Amygdala (tissue), 56 donors: ENCODE measurements around the gene LCLAT1.
"Not testable (repeated sequence)": the region's sequence is repeated elsewhere in the genome, so short reads cannot be mapped to it uniquely, and the experiment has no call there.

Source experiments
- DNase-seq, 56 donors: peaks; one replicate each; lab custom pipeline; 2025; lab: John Stamatoyannopoulos, UW

LCLAT1 gene

DNA sequence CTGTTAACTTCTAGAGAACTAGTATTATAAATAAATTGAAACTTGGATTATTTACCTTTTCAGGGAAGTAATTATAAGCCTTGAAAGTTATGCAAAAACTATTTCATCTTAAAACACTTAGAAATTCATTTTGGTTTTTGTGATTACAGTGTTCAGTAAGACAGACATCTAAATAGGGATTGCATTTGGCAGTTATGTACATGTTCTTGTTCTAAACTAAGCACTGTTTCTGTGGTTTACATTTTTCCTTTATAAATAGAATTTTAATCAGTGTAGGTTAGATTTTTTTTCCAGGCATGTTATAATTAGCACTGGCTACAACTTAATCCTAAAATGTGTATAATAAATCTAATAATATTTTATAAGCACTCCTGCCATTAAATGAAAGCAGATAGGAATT is 35.0 kb downstream of the LCLAT1 start:
- DNase-seq = no peak

DNA sequence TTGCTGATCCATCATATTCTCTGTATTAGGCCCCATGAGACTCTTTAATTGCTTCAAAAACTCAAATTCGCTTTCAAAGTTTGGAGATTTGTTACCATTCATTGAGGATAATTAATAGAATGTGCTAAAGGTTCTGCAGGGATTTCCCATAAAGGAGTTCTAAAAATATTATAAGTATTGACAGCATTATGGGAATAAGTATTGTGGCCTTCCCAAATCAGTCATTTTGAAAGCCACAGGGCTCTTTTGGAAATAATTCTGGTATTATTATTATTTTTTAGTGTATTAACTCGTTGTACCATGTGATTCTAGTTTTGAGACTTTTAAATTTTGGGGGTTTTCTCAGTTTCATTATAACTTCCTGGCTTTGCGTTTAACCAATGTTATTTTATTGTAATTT is 37.1 kb downstream of the LCLAT1 start:
- no peak for DNase-seq

DNA sequence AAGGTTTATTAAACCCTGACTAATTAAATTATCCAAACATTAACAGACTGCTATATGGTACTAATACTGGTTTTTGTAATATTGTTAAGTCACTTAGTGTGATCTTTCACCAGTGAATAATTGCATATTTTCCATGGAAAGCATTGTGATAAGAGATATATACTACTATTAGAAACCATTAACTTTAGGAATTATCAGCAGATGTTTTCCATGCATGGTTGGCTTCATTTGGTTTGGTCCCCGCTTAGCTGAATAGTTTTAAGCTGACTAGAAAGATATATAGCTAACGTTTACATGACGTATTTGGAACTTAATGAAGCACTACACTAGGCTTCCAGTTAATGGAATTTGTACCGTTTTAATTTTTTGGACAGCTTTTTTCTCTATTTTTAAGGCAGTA is 37.9 kb downstream of the LCLAT1 start:
- no peak for DNase-seq

DNA sequence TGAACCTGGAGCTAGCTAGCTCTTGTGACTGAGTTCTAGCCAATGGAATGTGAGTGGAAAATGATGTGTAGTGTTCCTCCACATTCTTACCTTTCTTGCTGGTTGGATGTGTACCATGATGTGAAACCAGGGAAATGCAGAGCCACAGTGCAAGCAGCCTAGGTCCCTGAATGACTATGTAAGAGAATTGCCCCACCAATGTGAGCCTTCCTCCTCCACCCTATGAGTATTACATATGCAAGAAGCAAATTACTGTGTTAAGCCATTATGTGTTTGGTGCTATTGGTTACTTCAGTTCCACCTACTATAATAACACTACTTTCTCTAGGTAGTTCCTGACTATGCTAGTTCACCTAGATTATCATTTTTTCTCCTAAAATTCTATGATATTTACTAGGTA is 39.6 kb downstream of the LCLAT1 start:
- no peak for DNase-seq

DNA sequence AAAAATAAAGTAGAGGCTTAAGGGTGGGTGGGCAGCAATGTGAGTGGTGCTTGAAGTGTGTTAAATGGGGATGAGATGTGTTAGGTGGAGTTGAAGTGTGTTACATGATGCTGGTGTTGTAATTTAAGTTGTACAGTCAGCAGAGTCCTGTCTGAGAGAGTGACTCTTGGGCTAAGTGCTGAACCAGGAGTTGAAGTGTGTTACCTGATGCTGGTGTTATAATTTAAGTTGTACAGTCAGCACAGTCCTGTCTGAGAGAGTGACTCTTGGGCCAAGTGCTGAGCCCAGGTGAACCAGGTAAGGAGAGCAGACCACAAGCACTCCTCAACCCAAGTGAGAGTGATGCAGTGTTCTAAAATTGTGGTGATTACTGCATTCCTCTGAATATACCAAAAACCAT is 40.6 kb downstream of the LCLAT1 start:
- no peak for DNase-seq

DNA sequence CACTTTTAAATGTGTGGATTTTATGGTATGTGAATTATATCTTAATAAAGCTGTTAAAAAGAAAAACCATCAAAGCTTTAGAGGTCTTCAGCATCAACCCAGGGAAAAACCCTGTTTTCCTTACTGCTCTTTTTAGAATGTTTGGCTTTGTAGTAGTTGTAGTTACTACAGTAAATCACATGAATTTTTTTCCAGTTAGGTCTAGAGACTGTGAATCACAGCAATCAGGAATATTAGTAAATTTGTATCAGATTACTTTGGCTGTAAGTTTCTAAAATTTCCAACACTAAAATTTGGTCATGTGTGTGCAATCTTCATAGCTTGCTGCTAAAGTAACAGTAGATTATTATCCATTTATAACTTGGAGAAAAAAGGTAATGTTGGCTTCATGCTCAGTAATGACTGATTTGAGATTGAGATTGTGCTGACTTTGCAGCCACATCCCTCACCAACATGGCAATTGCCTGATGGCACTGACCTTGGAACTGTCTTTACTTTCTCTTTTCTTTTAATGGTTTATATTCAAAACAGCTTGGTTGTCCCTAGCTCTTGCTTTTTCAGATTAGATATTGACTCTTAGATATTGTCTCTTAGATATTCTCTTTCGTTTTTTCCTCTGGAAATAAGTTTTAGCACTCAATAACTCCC is 41.1 kb downstream of the LCLAT1 start:
- no peak for DNase-seq

DNA sequence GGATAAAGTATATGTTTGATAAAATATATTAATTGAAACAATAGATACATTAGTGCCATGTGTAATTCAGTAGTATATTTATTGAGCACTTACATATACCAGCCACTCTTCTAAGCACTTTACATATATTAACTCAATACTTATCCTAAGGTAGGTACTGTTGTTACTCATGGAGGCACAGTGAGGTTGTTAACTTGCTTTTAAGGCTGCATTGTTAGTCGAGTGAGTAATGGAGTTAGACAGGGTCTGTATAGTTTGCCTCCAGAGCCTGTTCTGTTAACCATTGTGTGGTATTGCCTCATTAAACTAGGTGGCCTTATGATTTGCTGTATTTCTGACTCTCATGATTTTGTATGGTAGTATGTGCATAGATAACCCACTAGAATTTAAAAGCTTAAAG is 44.2 kb downstream of the LCLAT1 start:
- no peak for DNase-seq

DNA sequence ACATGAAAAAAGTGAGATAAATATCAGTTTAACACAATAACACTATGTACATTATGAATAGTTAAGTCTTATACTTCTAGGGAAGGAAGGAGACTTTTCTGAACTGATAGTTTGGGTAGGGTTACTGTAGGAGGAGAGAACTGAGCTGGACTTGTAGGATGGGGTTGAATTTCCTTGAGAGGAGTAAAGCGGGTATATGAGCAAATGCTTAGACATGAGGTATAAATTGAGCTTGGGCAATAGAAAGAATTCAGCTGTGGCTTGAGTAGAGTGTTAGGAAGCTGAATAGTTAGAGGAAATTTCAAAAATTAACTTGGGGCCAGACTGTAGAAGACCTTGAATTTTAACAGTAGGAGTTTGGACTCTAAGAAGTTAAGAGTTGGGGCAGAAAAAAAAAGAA is 45.1 kb downstream of the LCLAT1 start:
- no peak for DNase-seq

DNA sequence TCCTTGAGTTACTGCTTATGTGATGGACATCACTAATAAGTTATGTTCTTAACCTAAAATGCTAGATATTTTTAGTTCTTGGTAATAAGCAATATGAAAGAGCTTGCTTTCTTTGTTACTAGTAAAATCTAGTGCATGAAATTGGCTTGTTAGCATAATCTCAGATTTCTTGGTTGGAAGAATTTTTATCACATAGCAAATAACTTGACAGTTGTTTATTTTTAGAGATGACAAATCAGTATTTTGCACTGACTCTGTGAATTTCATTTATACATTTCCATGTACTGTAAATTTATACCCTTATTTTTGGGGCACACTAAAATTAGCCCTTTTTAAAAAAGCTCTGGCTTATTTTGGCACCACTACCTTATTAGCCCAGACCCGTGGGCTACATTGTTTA is 45.6 kb downstream of the LCLAT1 start:
- DNase-seq = no peak

DNA sequence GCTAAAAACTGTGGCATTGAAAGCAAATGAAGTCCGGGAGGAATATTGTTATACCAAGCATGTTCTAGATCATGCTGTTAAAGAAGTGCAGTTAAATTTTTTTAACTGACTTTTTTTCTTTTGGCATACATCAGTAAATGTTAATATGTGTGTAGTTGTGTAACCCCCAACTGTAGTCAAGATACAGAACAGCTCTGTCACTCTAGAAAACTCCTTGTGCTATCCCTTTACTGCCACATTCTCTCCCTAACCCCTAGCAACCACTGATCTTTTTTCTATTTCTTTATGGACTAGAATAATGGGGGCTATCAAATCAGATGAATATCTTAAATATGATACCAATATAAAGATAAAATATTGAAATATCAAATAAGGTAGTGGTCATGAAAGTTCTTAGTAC is 46.4 kb downstream of the LCLAT1 start:
- DNase-seq = no peak

DNA sequence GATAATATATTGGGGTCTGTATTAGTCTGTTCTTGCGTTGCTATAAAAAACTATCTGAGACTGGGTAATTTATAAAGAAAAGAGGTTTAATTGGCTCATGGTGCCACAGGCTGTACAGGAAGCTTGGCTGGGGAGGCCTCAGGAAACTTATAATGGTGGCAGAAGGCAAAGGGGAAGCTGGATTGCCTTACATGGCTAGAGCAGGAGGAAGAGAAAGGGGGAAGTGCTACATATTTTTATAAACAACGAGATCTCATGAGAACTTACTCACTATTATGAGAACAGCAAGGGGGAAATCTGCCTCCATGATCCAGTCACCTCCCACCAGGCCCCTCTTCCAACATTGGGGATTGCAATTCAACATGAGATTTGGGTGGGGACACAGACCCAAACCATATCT is 48.9 kb downstream of the LCLAT1 start:
- not testable (repeated sequence) for DNase-seq

DNA sequence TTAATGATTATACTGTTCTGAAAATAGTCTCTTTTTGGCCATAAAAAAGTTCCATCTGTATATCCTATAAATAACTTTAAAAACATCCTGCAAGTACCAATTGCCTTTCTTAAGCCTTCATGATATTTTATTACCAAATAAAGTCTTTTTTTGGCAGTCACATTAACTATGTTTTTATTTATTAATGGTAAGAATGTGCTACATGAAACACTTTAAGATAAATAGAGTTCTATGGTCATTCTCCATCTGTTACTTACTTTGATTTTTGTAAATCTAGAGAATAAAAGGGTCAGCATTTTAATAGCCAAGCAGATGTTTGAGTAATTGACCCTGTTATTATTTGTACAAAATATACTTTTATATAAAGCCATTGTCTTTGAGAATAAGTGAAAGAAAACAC is 52.6 kb downstream of the LCLAT1 start:
- DNase-seq = no peak

DNA sequence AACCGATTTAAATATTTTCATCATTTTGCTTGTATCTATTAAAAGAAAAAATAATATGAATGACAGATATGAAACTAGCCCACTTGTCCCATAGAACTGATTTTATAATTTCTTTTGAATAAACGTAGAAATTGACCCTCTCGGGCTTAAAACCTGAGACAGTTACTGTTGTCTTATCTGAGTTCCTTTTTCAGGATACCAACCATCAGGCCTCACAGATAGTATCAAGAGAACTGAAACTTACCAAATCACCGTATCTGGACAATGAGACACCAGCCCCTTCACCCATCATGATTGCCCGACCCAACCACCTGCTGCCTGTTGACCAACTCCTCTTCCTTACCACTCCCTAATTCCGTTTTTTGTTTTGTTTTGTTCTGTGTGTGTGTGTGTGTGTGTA is 53.7 kb downstream of the LCLAT1 start:
- no peak for DNase-seq

DNA sequence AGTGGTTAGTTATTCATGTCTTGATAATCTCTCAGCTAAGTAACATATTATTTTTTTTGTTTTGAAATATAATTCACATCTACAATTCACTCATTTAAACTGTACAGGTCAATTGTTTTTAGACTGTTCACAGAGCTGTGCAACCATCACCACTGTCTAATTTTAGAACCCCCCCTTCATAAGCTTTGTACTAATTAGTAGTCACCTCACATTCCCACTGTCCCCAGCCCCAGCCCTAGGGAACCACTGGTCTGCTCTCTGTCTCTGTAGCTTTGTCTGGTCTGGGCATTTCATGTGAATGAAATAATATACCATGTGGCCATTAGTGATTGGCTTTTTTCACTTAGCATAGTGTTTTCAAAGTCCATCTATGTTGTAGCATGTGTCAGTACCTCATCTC is 55.3 kb downstream of the LCLAT1 start:
- DNase-seq = no peak

DNA sequence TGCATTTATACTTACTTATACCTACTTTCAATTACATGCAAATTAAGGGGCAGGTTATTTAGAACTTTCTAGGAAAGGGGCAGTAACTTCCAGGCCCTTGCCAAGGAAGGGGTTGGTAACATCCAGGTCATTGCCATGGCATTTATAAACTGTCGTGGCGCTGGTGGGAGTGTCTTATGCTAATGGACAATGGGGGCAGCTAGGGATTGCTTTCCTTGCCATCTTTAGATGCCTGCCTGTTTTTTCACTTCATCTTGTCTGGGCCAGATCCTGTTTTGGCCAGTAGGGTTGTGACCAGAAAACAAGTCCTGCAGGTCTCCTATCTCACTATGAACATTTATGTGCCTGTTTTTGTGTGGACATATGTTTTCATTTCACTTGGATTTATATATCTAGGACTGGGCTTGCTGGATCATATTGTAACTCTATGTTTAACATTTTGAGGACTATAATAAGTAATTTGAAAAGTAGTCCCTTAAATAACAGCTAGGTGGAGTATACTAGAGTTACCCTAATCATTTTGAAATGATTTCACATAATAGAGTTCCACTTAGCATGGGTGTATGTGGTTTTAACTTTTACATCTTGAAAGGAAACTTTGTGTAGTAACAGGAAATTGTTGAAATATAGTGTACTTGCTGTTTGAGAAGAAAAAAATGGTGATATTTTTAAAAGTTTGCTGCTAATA is 56.1 kb downstream of the LCLAT1 start:
- DNase-seq = no peak

DNA sequence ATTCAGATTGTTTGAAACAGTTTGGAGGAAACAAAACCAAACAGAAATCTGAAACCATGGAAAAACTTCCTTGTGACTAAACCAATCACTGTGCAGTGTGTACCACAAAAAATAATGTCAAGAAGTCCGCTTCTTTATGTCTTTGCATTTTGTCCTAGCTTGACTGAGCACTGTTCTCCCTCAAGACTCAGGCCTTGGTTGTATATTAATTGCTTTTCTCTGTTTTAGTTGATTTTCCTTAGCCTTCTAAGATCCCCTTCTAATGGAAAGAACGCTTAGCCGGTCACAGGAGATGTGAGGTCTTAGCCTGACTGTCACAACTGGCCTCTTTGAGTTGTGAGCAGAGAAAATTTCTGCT is 56.6 kb downstream of the LCLAT1 start:
- no peak for DNase-seq

DNA sequence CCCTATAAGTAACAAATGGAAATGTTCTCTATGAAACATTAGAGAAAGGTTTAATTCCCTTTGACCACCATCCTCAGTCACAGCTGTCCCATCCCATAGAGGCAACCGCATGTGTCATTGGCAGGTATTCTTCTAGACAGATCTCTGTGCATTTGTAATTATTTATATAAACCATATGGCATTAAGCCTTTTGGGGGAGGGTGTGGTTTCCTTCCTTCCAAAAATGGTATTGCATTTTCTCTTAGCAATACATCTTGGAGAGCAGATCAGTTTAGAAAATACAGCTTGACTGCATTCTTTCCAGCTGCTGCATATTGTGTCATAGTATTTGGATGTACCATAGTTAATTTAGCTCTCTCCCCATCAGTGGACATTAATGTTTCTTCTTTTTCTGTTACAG is 57.7 kb downstream of the LCLAT1 start:
- DNase-seq = no peak

DNA sequence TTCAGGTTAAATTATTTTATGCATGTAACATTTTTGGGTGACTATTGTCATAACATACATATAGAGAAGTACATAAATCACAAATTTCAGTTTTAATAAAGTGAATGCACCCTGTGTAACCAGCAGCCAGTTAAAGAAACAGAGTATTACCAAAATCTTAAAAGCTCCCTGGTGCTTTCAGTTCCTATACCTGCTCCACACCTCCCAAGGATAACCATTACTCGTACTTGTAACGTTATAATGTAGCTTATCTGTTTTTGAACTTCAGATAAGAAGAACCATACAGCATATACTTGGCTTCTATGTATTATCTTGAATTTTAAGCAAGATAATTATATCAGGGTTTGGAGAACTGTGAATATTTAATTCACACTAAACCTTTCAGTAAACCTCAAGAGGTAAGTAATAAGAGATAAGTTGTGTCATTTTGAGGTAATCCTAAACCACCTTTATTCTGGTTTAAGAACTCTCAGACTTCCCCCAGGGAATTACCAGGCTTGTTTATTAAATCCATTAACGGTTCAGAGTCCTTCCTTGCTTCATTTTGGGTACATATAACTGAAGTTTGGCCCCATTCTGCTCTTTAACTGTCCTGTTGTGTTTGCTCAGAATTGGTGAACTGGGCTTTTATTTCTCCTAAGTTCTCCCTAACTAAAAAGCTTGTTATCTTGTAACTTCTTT is 58.6 kb downstream of the LCLAT1 start:
- no peak for DNase-seq

DNA sequence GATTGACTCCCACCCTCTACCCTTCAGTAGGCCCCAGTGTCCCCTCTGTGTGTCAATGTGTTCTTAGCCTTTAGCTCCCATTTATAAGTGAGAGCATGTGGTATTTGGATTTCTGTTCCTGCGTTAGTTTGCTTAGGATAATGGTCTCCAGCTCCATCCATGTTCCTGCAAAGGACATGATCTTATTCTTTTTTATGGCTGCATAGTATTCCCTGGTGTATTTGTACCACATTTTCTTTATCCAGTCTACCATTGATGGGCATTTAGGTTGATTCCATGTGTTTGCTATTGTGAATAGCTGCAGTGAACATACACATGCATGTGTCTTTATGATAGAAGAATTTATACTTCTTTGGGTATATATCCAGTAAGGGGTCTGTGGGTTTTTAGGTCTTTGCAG is 60.4 kb downstream of the LCLAT1 start:
- not testable (repeated sequence) for DNase-seq

DNA sequence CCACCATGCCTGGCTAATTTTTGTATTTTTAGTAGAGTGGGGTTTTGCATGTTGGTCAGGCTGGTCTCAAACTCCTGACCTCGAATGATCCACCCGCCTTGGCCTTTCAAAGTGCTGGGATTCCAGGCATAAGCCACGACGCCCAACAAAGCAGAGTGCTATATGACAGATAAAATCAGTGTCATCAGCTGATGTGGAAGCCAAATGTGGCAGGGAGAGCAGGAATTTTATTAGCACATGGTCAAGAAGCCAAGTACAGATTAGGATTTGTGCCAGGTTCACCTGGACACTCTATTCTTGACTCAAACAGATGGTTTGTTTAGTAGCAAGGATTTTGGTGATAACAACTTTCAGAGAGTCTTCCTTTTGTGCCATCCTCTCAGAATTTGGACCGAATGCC is 62.7 kb downstream of the LCLAT1 start:
- DNase-seq = no peak

DNA sequence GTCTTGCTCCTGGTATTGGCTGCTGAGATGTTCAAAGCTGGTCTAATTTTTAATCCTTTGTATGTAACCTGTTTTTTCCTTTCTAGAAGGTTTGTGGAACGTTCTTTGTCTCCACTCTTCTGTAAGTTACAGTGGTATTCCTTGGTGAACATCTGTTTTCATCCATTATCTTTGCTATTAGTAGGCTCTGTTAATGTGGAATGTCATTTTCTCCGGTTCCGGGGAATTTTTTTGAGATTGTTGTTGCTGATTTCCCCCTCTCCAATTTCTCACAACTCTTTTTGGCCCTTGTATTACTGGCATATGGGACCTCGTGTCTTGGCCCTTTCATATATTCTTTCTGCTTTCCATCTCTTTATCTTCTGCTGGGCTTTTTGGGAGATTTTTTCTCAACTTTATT is 63.4 kb downstream of the LCLAT1 start:
- DNase-seq = no peak
